NB4 (cell line): Measurements from ENCODE around the gene PPP1R3G.

Experiments
- DNase-seq: peaks from one replicate; pipeline ENCODE4 v3.0.0; 2010; ENCODE audit warnings: low read depth
- H3K4me3 ChIP-seq: one replicate; pipeline ENCODE4 v1.5.1; 2011; ENCODE audit warnings: mild to moderate bottlenecking, low read depth, low read length, moderate library complexity
- CTCF ChIP-seq: IDR thresholded peaks from one replicate; pipeline ENCODE4 v1.5.1; 2012; ENCODE audit warnings: low read depth, low read length
- MAX ChIP-seq: IDR thresholded peaks from 2 replicates; pipeline ENCODE4 v1.6.1; 2011; ENCODE audit warnings: low read depth, low read length
- MYC ChIP-seq: IDR thresholded peaks from 2 replicates; pipeline ENCODE4 v1.6.1; 2011; ENCODE audit warnings: low read depth, low read length
- POLR2A ChIP-seq: IDR thresholded peaks from 2 replicates; pipeline ENCODE4 v1.6.1; 2011; ENCODE audit warnings: mild to moderate bottlenecking; ENCODE audit not compliant: insufficient read length; ENCODE audit errors: extremely low read depth

The PPP1R3G gene

GRCh38 chr6:5136851-5137250 is 51.7 kb downstream of the PPP1R3G start:
- no peak overlapping the region for H3K4me3 ChIP-seq
- TF ChIP-seq CTCF (no peak), MYC (no peak), POLR2A (no peak), MAX (no peak)
- no peak for DNase-seq
